NOMO-1 treated with DMSO at 0.1 percent for 48 hours (cell line): ENCODE measurements around the gene TERT.
"Not testable (repeated sequence)": the region's sequence is repeated elsewhere in the genome, so short reads cannot be mapped to it uniquely, and the experiment has no call there.

Source experiments
- DNase-seq: peaks from one replicate; lab custom pipeline; 2025; ENCODE audit not compliant: unreplicated experiment; lab: John Stamatoyannopoulos, UW

The TERT gene

GRCh38 chr5:1294835-1295649 lies at the start of gene TERT:
TSS of gene TERT (minus strand) at chr5:1295068. CDS start at chr5:1294989, 79 bp downstream.
- DNase-seq, result no peak

- no peak for DNase-seq
Observed at GRCh38 chr5:1343931-1344901, 49.3 kb upstream of the TERT start.

GRCh38 chr5:1343315-1343751 lies 48.5 kb upstream of the TERT start:
- DNase-seq, result no peak

- DNase-seq, result not testable (repeated sequence)
Observed at GRCh38 chr5:1342711-1343110, 47.8 kb upstream of the TERT start.

- DNase-seq, result no peak
Observed at GRCh38 chr5:1342268-1342667, 47.4 kb upstream of the TERT start.

GRCh38 chr5:1341863-1342262 lies 47.0 kb upstream of the TERT start:
- DNase-seq, result no peak

GRCh38 chr5:1339818-1340210 lies 44.9 kb upstream of the TERT start:
- not testable (repeated sequence) for DNase-seq

GRCh38 chr5:1339139-1339817 lies 44.4 kb upstream of the TERT start:
- DNase-seq, result not testable (repeated sequence)

- no peak for DNase-seq
Observed at GRCh38 chr5:1338506-1339070, 43.7 kb upstream of the TERT start.

GRCh38 chr5:1338196-1338490 lies 43.3 kb upstream of the TERT start:
- DNase-seq, result no peak

GRCh38 chr5:1337489-1338195 lies 42.8 kb upstream of the TERT start:
- no peak for DNase-seq

GRCh38 chr5:1336749-1337488 lies 42.1 kb upstream of the TERT start:
- no peak for DNase-seq

- no peak for DNase-seq
Observed at GRCh38 chr5:1336106-1336561, 41.3 kb upstream of the TERT start.

- no peak for DNase-seq
Observed at GRCh38 chr5:1335540-1336095, 40.8 kb upstream of the TERT start.

- DNase-seq, result no peak
Observed at GRCh38 chr5:1334831-1335539, 40.1 kb upstream of the TERT start.

- DNase-seq, result no peak
Observed at GRCh38 chr5:1333986-1334385, 39.1 kb upstream of the TERT start.

- DNase-seq, result not testable (repeated sequence)
Observed at GRCh38 chr5:1333286-1333685, 38.4 kb upstream of the TERT start.

- DNase-seq, result no peak
Observed at GRCh38 chr5:1332461-1333001, 37.7 kb upstream of the TERT start.
